ENCODE results near the gene MAML3. TPM values are rescaled to one million over a fixed set of nuclear protein-coding genes. Genes with fewer than 3 reads are reported as not detected.

MAML3 gene
- total RNA-seq, 1 experiment from 2014 or later, result 5.9 TPM

DNA sequence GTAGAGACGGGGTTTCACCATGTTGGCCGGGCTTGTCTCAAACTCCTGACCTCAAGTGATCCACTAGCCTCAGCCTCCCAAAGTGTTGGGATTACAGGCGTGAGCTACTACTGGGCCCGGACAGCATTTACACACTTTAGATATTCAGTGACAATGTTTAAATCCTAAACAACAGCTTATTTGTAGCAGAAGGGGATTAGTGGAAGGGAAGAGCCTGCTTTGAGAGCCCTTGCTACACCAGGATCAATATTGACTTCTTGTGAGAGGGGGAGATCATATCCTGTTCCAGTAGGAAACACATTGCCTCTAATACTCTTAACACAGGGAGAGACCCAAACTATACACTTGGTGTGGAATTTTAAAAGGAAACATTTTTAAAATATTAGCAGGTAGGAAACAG, 481.3 kb downstream of the MAML3 start:
- no peaks in the 10 kb centered on the region for H3K27me3 ChIP-seq (ENCODE audit: control insufficient read depth, insufficient read depth, low read length)

DNA sequence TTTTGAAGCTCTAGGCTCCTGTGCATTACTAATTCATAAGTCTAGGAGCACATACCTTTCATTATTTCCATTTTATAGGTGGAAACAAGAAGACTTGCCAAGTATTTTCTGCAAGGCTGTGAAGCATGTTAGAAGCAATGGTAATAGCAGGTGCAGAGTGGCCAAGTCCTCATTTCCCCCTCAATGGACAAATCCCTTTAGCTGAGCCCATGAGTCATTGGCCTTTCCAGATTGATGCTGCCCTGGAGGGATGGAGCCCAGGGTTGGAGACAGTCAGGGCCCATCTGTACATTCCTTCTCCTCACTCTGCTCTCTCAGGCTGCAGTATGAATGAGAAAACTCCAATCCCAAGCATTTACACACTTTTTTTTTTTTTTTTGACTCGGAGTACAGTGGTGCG, 481.8 kb downstream of the MAML3 start:
- no peak for DNase-seq
- Histone ChIP-seq H3K4me3 (ENCODE audit: insufficient read depth, low read depth, low read length) (no peak overlapping the region), H3K27me3 (ENCODE audit: control insufficient read depth, insufficient read depth, low read length) (no peaks in the 10 kb centered on the region), H3K36me3 (replicated peaks; ENCODE audit: control insufficient read depth, insufficient read depth, low read length) (no peaks in the 10 kb centered on the region)

More for the DNA sequence above, 481.3 kb downstream of the MAML3 start:
- Histone ChIP-seq H3K36me3 (replicated peaks; ENCODE audit: control insufficient read depth, insufficient read depth, low read length) (no peaks in the 10 kb centered on the region), H3K4me3 (ENCODE audit: insufficient read depth, low read depth, low read length) (no peak overlapping the region)
- no peak for DNase-seq

DNA sequence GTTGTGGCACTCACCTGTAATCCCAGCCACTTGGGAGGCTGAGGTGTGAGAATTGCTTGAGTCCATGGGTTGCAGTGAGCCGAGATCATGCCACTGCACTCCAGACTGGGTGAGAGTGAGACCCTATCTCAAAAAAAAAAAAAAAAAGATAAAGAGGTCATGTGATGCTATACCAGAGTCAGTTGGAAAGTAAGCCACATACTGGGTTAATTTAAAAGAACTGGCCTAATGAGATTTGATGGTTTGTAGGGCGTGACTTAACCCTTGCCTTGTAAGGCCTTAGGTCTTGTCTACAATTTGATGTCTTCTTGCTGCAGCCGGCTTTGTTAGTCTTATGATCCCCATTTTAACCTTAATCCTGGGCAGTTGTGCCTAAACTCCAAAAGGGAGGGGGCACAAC, 483.2 kb downstream of the MAML3 start:
- no peak overlapping the region for H3K4me3 ChIP-seq (ENCODE audit: insufficient read depth, low read depth, low read length)

DNA sequence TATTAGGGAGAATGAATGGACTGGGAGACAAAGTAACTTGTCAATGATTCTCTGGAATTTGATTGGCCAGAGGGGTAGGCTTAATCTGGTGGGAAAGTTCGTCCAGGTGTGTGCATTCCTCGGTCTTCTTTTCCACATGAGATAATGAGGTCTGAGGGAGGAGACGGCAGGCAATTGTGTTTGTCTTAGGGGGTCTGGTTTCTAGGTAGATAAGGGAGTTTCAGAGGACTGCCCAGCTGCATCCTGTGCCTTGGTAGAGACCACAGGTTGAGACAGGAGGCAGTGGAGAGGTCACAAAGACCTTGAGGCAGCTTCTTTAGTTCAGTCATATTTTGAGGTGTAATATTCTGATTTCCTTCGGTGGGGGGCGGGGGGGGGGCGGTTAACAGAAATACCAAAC, 484.1 kb downstream of the MAML3 start:
- no peak for DNase-seq
- H3K36me3 ChIP-seq (replicated peaks; ENCODE audit: control insufficient read depth, insufficient read depth, low read length), result no peaks in the 10 kb centered on the region
- H3K27me3 ChIP-seq (ENCODE audit: control insufficient read depth, insufficient read depth, low read length), result no peaks in the 10 kb centered on the region
- H3K4me3 ChIP-seq (ENCODE audit: insufficient read depth, low read depth, low read length), result no peak overlapping the region

More for the DNA sequence above, 483.2 kb downstream of the MAML3 start:
- DNase-seq, result no peak
- H3K36me3 ChIP-seq (replicated peaks; ENCODE audit: control insufficient read depth, insufficient read depth, low read length), result no peaks in the 10 kb centered on the region
- H3K27me3 ChIP-seq (ENCODE audit: control insufficient read depth, insufficient read depth, low read length), result no peaks in the 10 kb centered on the region

DNA sequence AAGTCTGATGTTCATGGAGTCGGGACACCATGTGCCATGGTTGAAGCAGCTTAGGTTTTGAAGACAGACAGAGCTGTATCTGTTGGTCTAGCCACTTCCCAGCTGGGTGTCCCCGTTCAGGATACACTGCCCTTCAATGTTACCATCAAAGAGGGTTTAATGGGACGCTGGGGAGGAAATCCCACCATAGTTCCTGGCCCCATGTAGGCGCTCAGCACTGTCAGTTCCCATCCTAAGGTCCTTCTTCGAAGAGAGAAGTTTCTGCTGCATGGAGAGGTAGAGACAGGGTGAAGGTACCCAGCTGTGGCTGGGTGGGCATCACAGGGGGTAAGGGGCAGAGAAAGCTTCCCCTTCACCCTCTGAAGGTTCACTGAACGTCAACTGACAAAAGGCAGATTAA, 484.6 kb downstream of the MAML3 start:
- Histone ChIP-seq H3K27me3 (ENCODE audit: control insufficient read depth, insufficient read depth, low read length) (no peaks in the 10 kb centered on the region), H3K4me3 (ENCODE audit: insufficient read depth, low read depth, low read length) (no peak overlapping the region), H3K36me3 (replicated peaks; ENCODE audit: control insufficient read depth, insufficient read depth, low read length) (no peaks in the 10 kb centered on the region)
- DNase-seq, result no peak

DNA sequence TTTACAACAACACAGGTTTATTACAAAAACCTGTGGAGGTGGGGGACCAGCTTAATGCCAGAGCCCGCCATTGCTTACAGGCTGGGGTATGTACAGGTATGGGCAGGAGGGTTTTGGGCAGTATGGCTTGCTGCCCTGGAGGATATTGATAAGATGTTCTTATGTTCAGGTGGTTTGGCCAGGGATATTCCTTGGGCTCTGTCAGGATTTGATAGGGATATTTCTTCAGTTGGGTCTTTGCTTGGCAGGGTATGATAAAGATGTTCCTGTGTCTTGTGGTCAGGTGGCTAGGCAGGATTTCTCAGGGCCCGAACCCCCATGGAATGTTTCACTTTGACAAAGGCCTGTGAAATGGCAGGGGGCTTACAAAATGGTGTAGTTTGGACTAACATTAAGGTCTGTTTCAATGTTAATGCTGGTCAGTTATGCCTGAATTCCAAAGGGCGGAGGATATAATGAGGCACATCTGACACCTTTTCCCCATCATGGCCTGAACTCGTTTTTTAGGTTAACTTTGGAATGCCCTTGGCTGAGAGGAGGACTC, 485.3 kb downstream of the MAML3 start:
- Histone ChIP-seq H3K4me3 (ENCODE audit: insufficient read depth, low read depth, low read length) (no peak overlapping the region), H3K27me3 (ENCODE audit: control insufficient read depth, insufficient read depth, low read length) (no peaks in the 10 kb centered on the region), H3K36me3 (replicated peaks; ENCODE audit: control insufficient read depth, insufficient read depth, low read length) (no peaks in the 10 kb centered on the region)
- no peak for DNase-seq

DNA sequence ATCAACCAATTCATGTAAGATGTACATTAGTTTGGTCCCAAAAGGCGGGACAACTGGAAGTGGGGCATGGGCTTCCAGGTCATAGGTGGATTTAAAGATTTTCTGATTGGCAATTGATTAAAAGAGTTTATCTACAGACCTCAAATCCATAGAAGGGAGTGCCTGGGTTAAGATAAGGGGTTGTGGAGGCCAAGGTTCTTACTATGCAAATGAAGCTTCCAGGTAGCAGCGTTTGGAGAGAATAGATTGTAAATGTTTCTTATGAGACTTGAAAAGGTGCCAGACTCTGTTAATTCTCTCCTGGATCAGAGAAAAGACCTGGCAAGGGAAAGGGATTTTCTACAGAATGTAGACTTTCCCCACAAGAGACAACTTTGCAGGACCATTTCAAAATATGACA, 485.9 kb downstream of the MAML3 start:
- DNase-seq, result no peak
- H3K27me3 ChIP-seq (ENCODE audit: control insufficient read depth, insufficient read depth, low read length), result no peaks in the 10 kb centered on the region
- no peaks in the 10 kb centered on the region for H3K36me3 ChIP-seq (replicated peaks; ENCODE audit: control insufficient read depth, insufficient read depth, low read length)
- no peak overlapping the region for H3K4me3 ChIP-seq (ENCODE audit: insufficient read depth, low read depth, low read length)

Other genes with a start within 250 kb of the MAML3 start
- 52.0 and 59.0 TPM in 2 replicates for gene SCOC, start 219.5 kb upstream of the MAML3 start, total RNA-seq (2014; rRNA removed; shearing (Covaris generic))

All from H7 (cell line).